NCI-H187 treated with DMSO at 0.1 percent for 48 hours (cell line): ENCODE data around the gene RAB10.
"Not testable (repeated sequence)": the region's sequence is repeated elsewhere in the genome, so short reads cannot be mapped to it uniquely, and the experiment has no call there.

ENCODE experiments used
- DNase-seq: peaks from one replicate; lab custom pipeline; 2025; lab: John Stamatoyannopoulos, UW

The RAB10 gene

DNA sequence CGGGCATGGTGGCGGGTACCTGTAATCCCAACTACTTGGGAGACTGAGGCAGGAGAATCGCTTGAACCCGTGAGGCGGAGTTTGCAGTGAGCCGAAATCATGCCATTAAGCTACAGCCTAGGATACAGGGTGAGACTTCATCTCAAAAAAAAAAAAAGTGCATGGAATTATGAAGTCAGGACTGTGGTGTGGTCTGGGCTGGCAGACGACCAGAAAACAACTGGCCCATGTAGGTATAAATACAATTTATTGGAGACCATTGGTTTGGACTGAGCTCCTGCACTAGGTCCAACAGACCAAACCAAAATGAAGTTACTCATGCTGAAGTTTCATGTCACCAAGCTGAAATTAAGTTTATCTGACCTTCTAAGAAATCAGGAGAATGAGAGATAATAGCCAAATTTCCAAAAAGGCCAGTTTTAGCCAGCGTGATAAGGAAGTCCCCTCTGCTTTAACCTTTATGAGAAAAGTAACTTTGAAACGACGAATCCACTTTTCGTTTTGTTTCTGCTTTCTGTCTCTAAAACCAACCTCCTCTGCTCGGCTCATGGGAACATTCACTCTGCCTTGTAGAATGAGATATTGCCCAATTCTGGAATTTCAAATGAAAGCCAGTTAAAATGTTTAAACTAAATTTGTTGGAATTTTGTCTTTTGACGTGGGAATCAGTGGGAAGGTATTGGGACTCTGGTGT is 17.7 kb upstream of the RAB10 start:
- no peak for DNase-seq

DNA sequence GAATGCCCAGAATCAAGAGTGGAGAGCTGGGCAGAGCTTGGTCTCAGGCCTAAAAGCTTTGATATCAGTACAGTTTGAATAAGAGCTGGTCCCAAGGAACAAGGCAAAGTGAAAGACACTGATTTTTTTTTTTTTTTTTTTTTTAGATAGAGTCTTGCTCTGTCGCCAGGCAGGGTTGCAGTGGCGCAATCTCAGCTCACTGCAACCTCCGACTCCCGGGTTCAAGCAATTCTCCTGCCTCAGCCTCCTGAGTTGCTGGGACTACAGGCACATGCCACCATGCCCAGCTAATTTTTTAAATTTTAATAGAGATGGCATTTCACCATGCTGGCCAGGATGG is 17.2 kb upstream of the RAB10 start:
- not testable (repeated sequence) for DNase-seq

DNA sequence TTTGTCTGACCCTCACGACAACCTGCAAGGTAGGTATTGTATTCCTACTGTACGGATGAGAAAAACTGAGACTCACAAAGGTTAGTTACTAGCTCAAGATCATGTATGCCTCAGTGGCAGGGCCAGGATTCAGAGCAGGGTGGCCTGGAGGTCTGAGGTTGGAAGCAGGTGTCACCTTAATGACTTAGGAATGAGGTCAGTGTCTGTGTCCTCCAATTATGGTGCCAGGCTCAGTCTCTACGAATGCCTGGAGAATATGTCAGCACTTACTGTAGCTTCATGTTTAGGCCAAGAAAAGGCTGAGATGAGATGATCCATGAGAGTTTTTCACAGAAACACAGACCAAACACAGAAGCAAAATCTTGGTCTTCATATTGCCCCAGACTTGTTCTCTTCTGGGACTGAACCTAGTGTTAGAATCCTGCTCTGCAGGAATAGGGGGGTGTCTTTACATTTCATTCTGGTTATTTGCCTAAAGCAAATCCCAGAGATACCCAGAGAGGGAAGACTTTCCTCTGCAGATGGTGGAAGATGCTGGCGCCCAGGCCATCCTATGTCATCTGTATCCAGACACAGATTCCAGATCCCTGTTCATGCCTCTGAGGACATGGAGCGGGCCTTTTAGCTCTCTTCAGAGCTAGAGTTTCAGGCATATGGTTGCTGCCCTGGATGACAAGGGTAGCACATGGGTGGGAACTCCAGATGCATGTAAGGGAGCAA is 16.3 kb upstream of the RAB10 start:
- no peak for DNase-seq

- DNase-seq = no peak
Observed at GRCh38 chr2:26018184-26019055, 15.5 kb upstream of the RAB10 start.

DNA sequence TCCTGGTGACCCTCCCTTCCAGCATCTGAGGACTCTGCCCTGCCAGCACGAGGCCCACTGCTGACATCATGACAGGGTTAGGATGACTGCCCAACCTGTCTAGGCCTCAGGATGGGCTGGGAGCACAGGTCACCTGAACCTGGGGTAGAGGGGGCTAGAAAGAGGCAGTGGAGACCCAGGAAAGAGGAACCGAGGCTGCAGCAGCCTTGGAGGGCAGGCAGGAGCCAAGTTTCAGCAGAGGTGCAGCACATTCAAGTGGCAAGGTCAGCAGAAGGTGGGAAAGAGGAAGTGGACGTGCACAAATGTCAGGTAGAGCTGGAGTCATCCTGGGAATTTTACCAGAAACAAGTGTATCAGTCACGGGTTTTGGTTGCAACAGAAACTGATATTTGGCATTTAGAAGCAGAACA is 13.6 kb upstream of the RAB10 start:
- DNase-seq = no peak

DNA sequence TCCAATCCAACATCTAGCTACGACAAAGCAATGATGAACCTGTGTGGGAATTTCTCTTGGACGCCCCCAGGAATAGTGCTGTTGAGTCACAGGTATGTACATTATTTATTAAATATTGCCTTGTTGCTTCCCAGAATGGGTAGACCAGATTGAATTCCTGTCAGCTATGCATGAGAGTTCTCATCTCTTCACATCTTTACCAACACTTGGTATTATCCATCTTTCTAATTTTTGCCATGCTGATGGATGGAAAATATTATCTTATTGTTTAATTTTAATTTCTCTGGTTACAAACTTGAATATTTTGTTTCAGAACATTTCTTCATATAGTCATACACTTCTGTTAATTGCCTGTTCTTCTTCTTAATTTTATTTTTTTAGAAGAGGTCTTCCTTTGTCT is 9.6 kb upstream of the RAB10 start:
- no peak for DNase-seq

DNA sequence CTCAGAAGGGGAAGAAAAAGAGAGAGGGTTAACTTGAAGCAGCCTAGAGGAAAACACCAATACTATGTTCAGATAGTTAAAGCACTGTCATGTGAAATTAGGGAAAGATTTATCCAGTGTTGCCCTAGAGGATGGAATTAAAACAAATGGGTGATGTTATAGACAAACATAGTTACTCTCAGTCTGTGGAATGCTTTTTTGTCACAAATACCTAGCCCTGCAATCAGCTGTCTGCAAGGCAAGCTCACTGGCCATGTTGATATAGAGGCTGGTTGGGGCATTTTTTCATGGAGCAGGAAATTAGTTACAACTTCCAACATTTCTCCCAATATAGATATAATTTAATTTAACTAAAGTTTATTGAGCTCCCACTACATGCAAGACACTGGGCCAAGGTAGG is 8.4 kb upstream of the RAB10 start:
- no peak for DNase-seq

- DNase-seq = not testable (repeated sequence)
Observed at GRCh38 chr2:26028083-26028482, 5.8 kb upstream of the RAB10 start.

- DNase-seq = not testable (repeated sequence)
Observed at GRCh38 chr2:26032586-26033269, 1.2 kb upstream of the RAB10 start.

GRCh38 chr2:26033270-26033817 is 540 bp upstream of the RAB10 start:
- peak; percentile 71 for DNase-seq

DNA sequence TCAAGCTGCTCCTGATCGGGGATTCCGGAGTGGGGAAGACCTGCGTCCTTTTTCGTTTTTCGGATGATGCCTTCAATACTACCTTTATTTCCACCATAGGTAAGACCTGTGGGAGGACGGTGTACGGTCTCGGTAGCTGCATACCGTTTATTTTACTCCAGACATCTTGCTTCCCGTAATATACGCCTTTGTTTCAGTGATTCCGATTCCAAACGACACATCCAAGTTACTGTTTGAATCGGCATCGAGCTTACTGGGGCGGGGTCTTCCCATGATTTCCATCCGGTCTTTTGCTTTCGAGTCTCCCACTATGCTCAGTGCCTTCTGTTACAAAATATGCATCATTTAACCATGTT is 731 bp downstream of the RAB10 start:
- no peak for DNase-seq

DNA sequence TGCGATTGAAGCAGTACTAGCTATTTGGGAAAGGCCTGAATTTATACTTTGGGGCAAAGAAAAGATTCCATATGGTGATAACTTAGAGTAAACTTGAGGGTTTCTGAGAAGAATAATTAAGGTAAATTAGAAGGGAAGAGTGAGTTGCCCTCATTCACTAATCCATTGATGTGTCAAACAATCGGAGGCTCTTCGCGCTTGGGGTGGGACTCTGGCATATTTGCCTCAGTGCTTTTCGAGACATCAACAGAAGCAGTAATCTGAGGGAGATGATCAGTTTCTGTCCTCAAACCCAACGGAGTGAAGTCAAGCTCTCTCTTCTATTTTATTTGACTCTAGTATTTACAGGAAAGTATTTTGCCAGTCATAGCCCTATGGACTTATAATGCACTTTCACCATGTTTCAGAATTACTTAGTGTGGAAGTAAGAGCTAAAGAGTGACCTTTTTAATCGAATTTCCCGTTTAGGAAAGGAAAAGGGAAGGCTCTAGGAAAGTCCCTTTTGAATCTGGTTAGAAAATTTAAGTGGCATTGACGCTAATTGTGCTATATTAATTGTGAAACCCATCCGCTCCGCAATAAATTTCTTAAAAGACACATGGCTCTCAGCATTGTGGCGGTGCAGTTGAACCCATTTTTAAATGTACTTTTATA is 1.3 kb downstream of the RAB10 start:
- DNase-seq = no peak

DNA sequence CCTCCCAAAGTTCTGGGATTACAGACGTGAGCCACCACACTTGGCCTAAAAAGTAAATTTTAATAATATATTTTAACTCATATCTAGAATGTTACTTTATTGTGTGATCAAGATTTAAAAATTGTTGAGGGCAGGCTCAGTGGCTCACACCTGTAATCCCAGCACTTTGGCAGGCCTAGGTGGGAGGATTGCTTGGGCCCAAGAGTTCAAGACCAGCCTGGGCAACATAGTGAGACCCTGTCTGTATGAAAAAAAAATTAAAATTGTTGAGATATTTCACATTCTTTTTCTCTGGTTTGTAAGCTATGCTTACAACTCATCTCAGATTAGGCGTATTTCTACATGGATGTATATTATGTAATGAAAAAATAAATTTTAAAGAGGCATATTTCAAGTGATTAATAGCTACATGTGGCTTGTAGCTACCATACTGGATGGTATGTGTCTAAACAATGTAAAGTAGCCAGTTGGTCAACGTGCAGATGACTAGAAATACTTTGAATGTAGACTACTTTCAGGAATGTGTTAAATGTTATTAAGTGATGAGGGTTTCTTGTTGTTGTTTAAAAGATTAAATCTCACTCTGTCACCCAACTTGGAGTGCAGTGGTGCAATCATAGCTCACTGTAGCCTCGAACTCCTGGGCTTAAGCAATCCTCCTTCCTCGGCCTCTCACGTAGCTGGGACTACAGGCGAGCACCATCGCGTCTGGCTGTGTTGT is 5.9 kb downstream of the RAB10 start:
- no peak for DNase-seq

DNA sequence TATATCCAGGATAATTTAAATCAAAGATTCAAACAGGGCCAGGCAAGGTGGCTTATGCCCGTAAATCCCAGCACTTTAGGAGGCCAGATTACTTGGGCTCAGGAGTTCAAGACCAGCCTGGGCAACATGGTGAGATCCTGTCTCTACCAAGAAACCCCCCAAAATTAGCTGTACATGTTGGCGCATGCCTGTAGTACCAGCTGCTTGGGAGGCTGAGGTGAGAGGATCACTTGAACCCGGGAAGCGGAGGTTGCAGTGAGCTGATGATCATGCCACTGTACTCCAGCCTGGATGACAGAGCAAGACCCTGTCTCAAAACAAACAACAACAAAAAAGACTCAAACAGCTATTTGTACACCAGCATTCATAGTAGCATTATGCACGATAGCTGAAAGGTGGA is 9.2 kb downstream of the RAB10 start:
- DNase-seq = no peak

DNA sequence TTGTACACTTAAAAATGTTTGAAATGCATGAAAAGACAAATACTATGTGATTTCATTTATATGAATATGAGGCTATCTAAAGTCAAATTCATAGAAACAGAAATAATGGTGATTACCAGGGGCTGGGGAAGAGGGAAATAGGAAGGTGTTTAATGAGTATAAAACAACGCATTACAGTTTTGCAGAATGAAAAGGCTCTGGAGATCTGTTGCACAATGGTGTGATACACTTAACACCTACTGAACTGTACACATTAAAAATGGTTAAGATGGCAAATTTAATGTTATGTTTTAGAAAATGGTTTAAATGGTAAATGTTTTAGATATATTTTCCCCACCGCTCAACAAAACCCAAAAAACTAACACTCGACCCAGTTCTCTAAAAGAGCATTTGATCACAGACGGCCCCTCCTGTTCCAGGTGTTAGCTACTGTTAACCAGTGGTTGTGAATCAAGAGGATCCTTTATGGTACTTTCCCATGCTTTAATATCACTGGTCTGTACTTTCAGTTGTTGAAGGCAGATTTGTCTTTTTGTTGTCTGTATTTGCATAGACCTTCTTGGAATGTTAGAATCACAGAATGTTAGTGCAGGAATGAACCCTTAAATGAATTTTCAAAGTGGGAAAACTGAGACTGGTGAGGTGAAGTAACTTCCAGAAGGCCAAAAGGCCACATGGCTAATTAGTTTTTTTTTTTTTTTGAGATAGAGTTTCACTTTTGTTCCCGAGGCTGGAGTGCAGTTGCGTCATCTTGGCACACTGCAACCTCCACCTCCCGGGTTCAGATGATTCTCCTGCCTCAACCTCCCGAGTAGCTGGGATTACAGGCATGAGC is 10.2 kb downstream of the RAB10 start:
- no peak for DNase-seq

DNA sequence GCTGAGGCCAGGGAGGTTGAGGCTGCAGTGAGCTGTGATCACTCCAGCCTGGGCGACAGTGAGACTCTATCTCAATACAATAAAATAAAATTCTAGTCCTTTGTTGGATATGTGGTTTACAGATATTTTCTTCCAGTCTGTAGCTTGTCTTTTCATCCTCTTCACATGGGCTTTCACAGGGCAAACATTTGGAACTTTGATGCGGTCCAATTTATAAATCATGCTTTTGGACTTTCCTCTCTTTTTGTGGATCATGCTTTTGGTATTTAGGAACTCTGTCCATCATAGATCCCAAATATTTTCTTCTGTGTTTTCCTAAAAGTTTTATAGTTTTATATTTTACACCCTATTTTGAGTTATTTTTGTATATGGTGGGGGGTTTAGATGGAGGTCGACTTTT is 14.9 kb downstream of the RAB10 start:
- DNase-seq = no peak

DNA sequence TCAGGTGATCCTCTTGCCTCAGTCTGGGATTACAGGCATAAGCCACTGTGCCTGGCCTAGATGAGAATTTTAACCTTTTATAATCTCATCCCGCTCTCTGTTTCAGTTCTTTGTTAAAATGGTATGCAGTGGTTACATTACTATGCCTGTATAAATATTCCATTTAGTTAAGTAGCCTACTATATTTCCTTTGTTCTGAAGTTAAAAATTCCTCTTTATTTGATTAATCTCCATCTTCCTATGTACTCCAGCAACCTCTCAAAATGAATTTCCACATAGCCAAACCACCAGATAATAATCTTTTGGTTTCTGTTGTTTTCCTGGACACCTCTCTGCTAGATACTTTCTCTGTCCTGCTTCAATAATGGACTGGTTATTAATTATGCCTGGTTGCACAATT is 15.8 kb downstream of the RAB10 start:
- DNase-seq = no peak

GRCh38 chr2:26052740-26053139 is 18.9 kb downstream of the RAB10 start:
- no peak for DNase-seq

- no peak for DNase-seq
Observed at GRCh38 chr2:26054598-26055348, 20.9 kb downstream of the RAB10 start.
